ENCODE results near the gene CPSF2. TPM values are rescaled to one million over a fixed set of nuclear protein-coding genes. Genes with fewer than 3 reads are reported as not detected.

Gene CPSF2
- total and polyA plus RNA-seq, 10 donors = 4.5 to 59.7 (median 36.6) TPM

Other genes with a start within 250 kb of the CPSF2 start
- gene FBLN5, start 174.3 kb upstream of the CPSF2 start, total RNA-seq = 100 to 1,000 TPM in 5 of 7 donors, 10 to 100 TPM in 2; 98.7 to 396 (median 225) TPM
- gene FBLN5, start 174.3 kb upstream of the CPSF2 start, polyA plus RNA-seq = 10 to 100 TPM; 26.4 to 61.9 (median 48.2) TPM
- 10 to 100 TPM; 32.9 to 75.7 (median 54.5) TPM for gene TRIP11, start 81.9 kb upstream of the CPSF2 start, total RNA-seq
- gene TRIP11, start 81.9 kb upstream of the CPSF2 start, polyA plus RNA-seq = 1 to 10 TPM; 3.0 to 4.5 (median 3.7) TPM
- gene ATXN3, start 15.4 kb upstream of the CPSF2 start, total RNA-seq = 10 to 100 TPM; 27.1 to 76.0 (median 43.8) TPM
- 10 to 100 TPM in 2 of 3 donors, 1 to 10 TPM in 1; 9.4 to 23.8 (median 13.2) TPM for gene ATXN3, start 15.4 kb upstream of the CPSF2 start, polyA plus RNA-seq
- 100 to 1,000 TPM in 3 of 7 donors, 10 to 100 TPM in 4; 67.2 to 237 (median 85.7) TPM for gene NDUFB1, start 263 bp upstream of the CPSF2 start, total RNA-seq
- gene NDUFB1, start 263 bp upstream of the CPSF2 start, polyA plus RNA-seq = 100 to 1,000 TPM; 533 to 582 (median 580) TPM
- 1 to 10 TPM; 2.5 to 8.9 (median 5.4) TPM for gene SLC24A4, start 201.2 kb downstream of the CPSF2 start, total RNA-seq
- 1 to 10 TPM in 1 of 3 donors, under 1 TPM in 2; 0.29 to 1.1 (median 0.96) TPM for gene SLC24A4, start 201.2 kb downstream of the CPSF2 start, polyA plus RNA-seq